NB4 (cell line): ENCODE data around the gene PBX3.

ENCODE experiments used
- DNase-seq: peaks from one replicate; pipeline ENCODE4 v3.0.0; 2010; ENCODE audit warnings: low read depth
- H3K4me3 ChIP-seq: one replicate; pipeline ENCODE4 v1.5.1; 2011; ENCODE audit warnings: mild to moderate bottlenecking, low read depth, low read length, moderate library complexity
- MYC ChIP-seq: IDR thresholded peaks from 2 replicates; pipeline ENCODE4 v1.6.1; 2011; ENCODE audit warnings: low read depth, low read length
- POLR2A ChIP-seq: IDR thresholded peaks from 2 replicates; pipeline ENCODE4 v1.6.1; 2011; ENCODE audit warnings: mild to moderate bottlenecking; ENCODE audit not compliant: insufficient read length; ENCODE audit errors: extremely low read depth
- TF ChIP-seq, protein P1 (sequence below): IDR thresholded peaks from one replicate; pipeline ENCODE4 v1.5.1; 2012; ENCODE audit warnings: low read depth, low read length
- TF ChIP-seq, protein P2 (sequence below): IDR thresholded peaks from 2 replicates; pipeline ENCODE4 v1.6.1; 2011; ENCODE audit warnings: low read depth, low read length

Gene PBX3

DNA sequence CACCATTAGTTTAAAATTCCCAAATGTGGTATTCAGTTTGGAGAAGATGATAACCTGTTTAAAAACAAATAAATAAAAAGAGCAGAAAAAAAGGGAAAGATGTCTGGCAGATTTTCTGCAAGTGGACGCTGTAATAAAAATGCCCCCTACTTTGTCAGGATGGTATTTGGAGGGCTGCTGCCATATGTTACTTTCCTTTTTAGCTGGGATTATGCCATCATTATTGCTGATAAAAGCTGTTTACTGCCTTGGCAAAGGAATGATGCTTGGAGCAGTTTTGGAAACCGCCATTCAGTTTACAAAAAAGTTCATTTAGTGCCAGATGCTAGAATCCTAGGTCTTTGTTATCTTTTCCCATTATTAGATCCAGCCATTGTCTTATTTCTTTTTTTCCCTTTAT is 104.8 kb downstream of the PBX3 start:
- TF ChIP-seq, protein P1, sequence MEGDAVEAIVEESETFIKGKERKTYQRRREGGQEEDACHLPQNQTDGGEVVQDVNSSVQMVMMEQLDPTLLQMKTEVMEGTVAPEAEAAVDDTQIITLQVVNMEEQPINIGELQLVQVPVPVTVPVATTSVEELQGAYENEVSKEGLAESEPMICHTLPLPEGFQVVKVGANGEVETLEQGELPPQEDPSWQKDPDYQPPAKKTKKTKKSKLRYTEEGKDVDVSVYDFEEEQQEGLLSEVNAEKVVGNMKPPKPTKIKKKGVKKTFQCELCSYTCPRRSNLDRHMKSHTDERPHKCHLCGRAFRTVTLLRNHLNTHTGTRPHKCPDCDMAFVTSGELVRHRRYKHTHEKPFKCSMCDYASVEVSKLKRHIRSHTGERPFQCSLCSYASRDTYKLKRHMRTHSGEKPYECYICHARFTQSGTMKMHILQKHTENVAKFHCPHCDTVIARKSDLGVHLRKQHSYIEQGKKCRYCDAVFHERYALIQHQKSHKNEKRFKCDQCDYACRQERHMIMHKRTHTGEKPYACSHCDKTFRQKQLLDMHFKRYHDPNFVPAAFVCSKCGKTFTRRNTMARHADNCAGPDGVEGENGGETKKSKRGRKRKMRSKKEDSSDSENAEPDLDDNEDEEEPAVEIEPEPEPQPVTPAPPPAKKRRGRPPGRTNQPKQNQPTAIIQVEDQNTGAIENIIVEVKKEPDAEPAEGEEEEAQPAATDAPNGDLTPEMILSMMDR, result no peak
- TF ChIP-seq, protein P2, sequence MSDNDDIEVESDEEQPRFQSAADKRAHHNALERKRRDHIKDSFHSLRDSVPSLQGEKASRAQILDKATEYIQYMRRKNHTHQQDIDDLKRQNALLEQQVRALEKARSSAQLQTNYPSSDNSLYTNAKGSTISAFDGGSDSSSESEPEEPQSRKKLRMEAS, result no peak
- no peak for TF ChIP-seq POLR2A
- no peak for TF ChIP-seq MYC
- DNase-seq, result no peak
- no peak overlapping the region for H3K4me3 ChIP-seq

DNA sequence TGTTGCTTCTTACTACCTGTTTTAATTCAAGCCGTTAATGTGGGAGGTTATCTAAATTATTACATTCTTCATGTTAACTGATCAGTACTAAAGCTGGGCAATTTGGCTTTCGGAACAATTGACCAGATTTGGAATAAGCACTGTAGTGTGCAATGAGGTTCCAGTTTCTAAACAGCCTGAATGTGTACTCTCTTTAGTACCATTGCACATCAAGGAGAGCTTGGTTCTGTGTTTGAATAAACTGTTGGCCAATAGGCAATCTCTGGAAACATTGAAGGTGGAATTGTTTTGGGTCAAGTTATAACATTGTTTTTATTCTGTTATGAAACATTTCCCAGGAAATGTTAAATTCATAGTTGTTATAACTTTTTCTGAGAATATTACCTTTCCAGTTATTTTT is 105.2 kb downstream of the PBX3 start:
- no peak overlapping the region for H3K4me3 ChIP-seq
- DNase-seq, result no peak
- no peak for TF ChIP-seq POLR2A
- TF ChIP-seq MYC, result no peak
- TF ChIP-seq, protein P1, result no peak
- TF ChIP-seq, protein P2, result no peak

DNA sequence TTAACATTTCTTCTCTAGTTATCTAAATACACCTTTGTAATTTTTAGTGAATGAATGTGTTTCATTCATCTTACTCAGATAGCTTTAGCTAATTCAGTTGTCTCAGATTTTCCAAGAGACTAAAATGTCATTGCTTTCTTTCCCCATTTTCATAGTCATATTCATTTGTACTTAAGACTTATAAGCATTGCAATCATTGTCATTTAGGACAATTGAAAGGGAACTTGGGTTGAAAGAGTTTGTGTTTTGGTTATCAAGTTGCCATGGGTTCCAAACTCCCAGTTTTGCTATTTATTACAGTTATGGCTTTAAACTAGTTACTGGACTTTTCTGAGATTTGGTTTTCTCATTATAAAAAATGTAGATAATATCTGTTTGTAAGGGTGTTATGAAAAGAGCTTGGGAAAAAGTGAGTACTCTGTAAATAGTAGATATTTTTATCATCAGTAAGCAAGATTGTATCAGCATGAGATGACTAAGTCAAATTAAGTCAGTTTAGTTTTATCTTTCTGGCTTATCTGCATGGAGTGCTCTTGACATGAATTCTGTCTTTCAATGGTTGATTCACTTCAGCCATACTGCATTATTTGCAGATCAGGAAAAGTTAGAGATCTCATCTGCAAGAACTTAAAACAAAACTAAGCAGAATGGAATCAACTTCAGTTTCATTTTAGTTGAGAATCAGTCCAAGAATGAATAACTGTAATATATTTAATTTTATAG is 107.5 kb downstream of the PBX3 start:
- H3K4me3 ChIP-seq, result no peak overlapping the region
- TF ChIP-seq, protein P1, result no peak
- TF ChIP-seq, protein P2, result no peak
- DNase-seq, result no peak

DNA sequence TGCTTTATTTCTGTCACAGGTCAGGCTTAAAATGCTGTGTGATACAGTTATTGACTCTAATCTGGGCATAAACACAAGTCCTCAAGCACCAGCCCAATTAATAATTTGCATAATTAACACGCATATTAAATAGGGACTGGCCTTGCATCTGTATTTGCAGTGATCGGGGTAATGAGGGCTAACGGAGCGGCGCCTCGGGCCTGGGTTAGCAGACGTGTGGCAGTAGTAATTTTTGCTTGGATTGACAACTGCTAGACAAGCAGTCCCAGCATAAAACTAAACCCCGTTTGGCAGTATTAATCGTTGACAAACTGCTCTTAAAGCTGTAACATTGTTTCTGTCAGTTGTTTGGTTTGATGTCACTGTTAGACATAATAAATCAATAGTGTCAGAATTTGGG is 109.2 kb downstream of the PBX3 start:
- DNase-seq, result no peak
- no peak overlapping the region for H3K4me3 ChIP-seq
- TF ChIP-seq, protein P1, result no peak
- no peak for TF ChIP-seq POLR2A
- no peak for TF ChIP-seq MYC
- TF ChIP-seq, protein P2, result no peak

DNA sequence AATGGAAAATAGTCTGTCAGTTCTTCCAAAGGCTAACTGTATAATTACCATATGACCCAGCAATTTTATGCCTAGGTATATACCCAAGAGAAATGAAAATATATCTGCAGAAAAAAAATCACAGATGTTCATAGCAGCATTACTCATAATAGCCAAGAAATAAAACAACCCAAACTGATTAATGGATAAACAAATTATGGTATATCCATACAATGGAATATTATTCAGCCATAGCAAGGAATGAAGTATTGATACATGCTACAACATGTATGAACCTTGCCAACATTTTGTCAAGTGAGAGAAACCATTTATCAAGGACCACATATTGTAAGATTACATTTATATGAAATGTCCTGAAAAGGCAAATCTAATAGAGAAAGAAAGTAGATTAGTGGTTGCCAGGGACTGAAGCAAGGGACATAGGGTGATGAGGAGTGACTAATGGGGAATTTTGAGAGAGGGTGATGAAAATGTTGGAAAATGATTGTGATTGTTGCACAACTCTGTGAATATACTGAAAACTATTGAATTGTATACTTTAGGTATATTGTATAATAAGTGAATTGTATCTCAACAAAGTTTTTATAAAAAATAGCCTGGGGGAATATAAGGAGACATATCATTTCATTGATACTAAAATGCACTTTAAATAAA is 114.4 kb downstream of the PBX3 start:
- TF ChIP-seq, protein P1, result no peak
- TF ChIP-seq, protein P2, result no peak
- TF ChIP-seq POLR2A (no peak), MYC (no peak)
- H3K4me3 ChIP-seq, result no peak overlapping the region
- no peak for DNase-seq
